WTC11 (cell line): ENCODE data around the gene PGAP3. TPM values are rescaled to one million over a fixed set of nuclear protein-coding genes. Genes with fewer than 3 reads are reported as not detected.

Experiments used
- ATF1 ChIP-seq: sonication (generic); formaldehyde crosslinking; IDR thresholded peaks from 2 replicates; pipeline ENCODE4 v1.8.1; 2023; ENCODE audit warnings: mild to moderate bottlenecking, moderate library complexity, missing genetic modification reagents
- E2F4 ChIP-seq: sonication (generic); formaldehyde crosslinking; IDR thresholded peaks from 2 replicates; pipeline ENCODE4 v1.8.1; 2022; ENCODE audit warnings: low read depth, mild to moderate bottlenecking, moderate library complexity, missing genetic modification reagents, borderline replicate concordance
- FOXP1 ChIP-seq: sonication (generic); formaldehyde crosslinking; IDR thresholded peaks from 2 replicates; pipeline ENCODE4 v1.8.0; 2022; ENCODE audit warnings: missing genetic modification reagents, mild to moderate bottlenecking, moderate library complexity, borderline replicate concordance
- GRHL2 ChIP-seq: fragments of 250-450 bp; sonication (Bioruptor Pico); IDR thresholded peaks from 2 replicates; pipeline ENCODE4 v1.8.0; 2022; ENCODE audit warnings: mild to moderate bottlenecking, moderate library complexity; ENCODE audit not compliant: insufficient replicate concordance, severe bottlenecking
- IRF1 ChIP-seq: sonication (generic); formaldehyde crosslinking; IDR thresholded peaks from 2 replicates; pipeline ENCODE4 v1.8.0; 2023; ENCODE audit warnings: missing genetic modification reagents
- JUN ChIP-seq: sonication (generic); formaldehyde crosslinking; IDR thresholded peaks from 2 replicates; pipeline ENCODE4 v1.8.0; 2023; ENCODE audit warnings: mild to moderate bottlenecking, missing genetic modification reagents
- NFE2L1 ChIP-seq: sonication (generic); formaldehyde crosslinking; IDR thresholded peaks from 2 replicates; pipeline ENCODE4 v1.8.1; 2023; ENCODE audit warnings: missing genetic modification reagents
- NR2C2 ChIP-seq: sonication (generic); formaldehyde crosslinking; IDR thresholded peaks from 2 replicates; pipeline ENCODE4 v1.8.0; 2022; ENCODE audit warnings: mild to moderate bottlenecking, missing genetic modification reagents
- PRRX2 ChIP-seq: fragments of 250-450 bp; sonication (Bioruptor Pico); IDR thresholded peaks from 2 replicates; pipeline ENCODE4 v1.8.0; 2021; ENCODE audit warnings: mild to moderate bottlenecking
- SOX15 ChIP-seq: fragments of 250-450 bp; sonication (Bioruptor Pico); IDR thresholded peaks from 2 replicates; pipeline ENCODE4 v1.9.0; 2021; ENCODE audit warnings: mild to moderate bottlenecking
- STAT6 ChIP-seq: sonication (generic); formaldehyde crosslinking; conservative IDR thresholded peaks from 2 replicates; pipeline ENCODE4 v1.8.1; 2023; ENCODE audit warnings: mild to moderate bottlenecking, low read depth, missing genetic modification reagents, moderate library complexity
- USF1 ChIP-seq: sonication (generic); formaldehyde crosslinking; IDR thresholded peaks from 2 replicates; pipeline ENCODE4 v1.8.0; 2022; ENCODE audit warnings: mild to moderate bottlenecking, missing genetic modification reagents
- ZNF263 ChIP-seq: sonication (generic); formaldehyde crosslinking; IDR thresholded peaks from 2 replicates; pipeline ENCODE4 v1.8.1; 2022; ENCODE audit warnings: low read depth, mild to moderate bottlenecking, moderate library complexity, missing genetic modification reagents
- ZNF423 ChIP-seq: fragments of 250-450 bp; sonication (Bioruptor Pico); IDR thresholded peaks from 2 replicates; pipeline ENCODE4 v2.1.2; 2022; ENCODE audit warnings: mild to moderate bottlenecking, moderate library complexity
- total RNA-seq: library from RNA; stranded (reverse); gene quantifications from 3 replicates; pipeline ENCODE4 v1.2.3, GENCODE V29; 2021
- TF ChIP-seq, protein P1 (sequence below): fragments of 250-450 bp; sonication (Bioruptor Pico); IDR thresholded peaks from 2 replicates; pipeline ENCODE4 v1.9.0; 2021; ENCODE audit warnings: mild to moderate bottlenecking, borderline replicate concordance
- TF ChIP-seq, protein P2 (sequence below): fragments of 250-450 bp; sonication (Bioruptor Pico); conservative IDR thresholded peaks from 2 replicates; pipeline ENCODE4 v1.9.0; 2021; ENCODE audit warnings: mild to moderate bottlenecking
- TF ChIP-seq, protein P3 (sequence below): sonication (generic); formaldehyde crosslinking; IDR thresholded peaks from 2 replicates; pipeline ENCODE4 v1.8.0; 2023; ENCODE audit warnings: missing genetic modification reagents, mild to moderate bottlenecking, borderline replicate concordance
- TF ChIP-seq, protein P4 (sequence below): fragments of 250-450 bp; sonication (Bioruptor Pico); IDR thresholded peaks from 2 replicates; pipeline ENCODE4 v1.8.0; 2021; ENCODE audit warnings: mild to moderate bottlenecking

The PGAP3 gene
- total RNA-seq, 1 experiment from 2014 or later: 24.9 TPM

DNA sequence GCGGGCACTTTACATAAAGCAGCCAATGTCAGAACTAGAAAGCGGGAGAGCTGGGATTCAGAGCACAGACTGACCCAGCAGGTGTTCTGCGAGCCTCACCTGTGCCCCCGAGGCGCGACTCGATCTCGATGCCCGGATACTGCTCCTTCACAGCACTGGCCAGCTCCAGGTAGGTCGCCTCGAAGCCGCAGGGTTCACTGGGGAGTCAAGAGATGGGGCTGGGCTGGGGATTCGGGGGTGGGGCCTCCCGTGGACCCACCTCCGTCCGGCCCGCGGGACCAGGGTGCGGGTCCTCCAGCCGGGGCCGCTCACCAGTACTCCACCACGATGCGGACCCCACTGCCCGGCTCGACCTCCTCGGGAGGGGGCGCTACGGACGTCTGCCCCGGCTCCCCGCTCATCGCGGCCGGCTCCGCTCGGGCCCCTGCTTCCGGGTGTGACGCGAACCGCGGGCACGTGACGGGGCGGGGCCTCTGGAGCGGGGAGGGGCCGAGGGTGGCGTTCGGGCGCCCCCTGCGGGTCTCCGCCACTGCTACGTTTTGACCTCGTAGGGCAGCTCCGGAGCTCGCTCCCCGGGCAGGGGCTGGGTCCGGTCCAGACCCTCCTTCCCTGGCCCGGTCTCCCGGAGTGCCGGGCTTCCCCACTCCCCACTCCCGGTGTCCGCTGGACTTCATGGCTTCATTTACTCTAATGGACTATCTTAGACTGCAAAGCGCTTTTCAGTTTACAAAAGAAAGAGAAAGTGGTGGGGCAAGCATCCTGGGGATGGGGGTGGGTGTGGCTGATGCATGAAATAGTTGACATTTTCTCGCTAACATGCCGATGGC lies 42.5 kb upstream of the PGAP3 start, which contains the start of gene MIEN1 (continued):
- TF ChIP-seq, protein P1, sequence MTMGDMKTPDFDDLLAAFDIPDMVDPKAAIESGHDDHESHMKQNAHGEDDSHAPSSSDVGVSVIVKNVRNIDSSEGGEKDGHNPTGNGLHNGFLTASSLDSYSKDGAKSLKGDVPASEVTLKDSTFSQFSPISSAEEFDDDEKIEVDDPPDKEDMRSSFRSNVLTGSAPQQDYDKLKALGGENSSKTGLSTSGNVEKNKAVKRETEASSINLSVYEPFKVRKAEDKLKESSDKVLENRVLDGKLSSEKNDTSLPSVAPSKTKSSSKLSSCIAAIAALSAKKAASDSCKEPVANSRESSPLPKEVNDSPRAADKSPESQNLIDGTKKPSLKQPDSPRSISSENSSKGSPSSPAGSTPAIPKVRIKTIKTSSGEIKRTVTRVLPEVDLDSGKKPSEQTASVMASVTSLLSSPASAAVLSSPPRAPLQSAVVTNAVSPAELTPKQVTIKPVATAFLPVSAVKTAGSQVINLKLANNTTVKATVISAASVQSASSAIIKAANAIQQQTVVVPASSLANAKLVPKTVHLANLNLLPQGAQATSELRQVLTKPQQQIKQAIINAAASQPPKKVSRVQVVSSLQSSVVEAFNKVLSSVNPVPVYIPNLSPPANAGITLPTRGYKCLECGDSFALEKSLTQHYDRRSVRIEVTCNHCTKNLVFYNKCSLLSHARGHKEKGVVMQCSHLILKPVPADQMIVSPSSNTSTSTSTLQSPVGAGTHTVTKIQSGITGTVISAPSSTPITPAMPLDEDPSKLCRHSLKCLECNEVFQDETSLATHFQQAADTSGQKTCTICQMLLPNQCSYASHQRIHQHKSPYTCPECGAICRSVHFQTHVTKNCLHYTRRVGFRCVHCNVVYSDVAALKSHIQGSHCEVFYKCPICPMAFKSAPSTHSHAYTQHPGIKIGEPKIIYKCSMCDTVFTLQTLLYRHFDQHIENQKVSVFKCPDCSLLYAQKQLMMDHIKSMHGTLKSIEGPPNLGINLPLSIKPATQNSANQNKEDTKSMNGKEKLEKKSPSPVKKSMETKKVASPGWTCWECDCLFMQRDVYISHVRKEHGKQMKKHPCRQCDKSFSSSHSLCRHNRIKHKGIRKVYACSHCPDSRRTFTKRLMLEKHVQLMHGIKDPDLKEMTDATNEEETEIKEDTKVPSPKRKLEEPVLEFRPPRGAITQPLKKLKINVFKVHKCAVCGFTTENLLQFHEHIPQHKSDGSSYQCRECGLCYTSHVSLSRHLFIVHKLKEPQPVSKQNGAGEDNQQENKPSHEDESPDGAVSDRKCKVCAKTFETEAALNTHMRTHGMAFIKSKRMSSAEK (CRISPR knock-in tag): no peak
- TF ChIP-seq, protein P2, sequence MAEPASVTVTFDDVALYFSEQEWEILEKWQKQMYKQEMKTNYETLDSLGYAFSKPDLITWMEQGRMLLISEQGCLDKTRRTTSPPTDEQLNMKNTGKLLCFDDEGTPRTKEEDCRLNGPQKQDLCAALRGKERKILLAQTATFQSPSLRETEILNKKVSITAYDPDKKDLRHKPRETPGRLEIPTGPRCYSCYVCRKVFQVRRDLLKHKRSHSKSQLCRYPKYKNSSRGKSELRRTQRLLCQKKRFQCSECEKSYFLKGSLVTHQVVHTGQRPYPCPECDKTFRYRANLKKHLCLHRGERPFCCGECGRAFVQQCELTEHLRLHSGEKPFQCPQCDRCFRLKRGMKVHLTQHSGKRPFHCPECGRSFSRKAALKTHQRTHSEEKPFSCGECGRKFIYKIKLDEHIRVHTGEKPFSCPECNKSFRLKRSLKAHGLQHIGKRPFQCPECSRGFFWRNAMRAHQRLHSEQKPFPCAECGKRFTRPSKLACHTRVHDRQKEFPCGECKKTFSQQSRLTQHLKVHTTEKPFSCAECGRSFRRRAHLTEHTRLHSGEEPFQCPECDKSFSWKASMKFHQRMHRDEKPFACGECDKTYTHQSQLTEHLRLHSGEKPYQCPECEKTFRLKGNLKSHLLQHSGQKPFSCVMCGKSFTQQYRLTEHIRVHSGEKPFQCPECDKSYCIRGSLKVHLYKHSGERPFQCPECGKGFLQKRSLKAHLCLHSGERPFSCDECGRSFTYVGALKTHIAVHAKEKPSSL (CRISPR knock-in tag): no peak
- TF ChIP-seq STAT6 (no peak), GRHL2 (CRISPR knock-in tag) (no peak), SOX15 (CRISPR knock-in tag) (no peak), E2F4 (no peak), PRRX2 (CRISPR knock-in tag) (peak; percentile 35; the same call in 1 of the 2 replicates), NR2C2 (no peak), ZNF263 (no peak), JUN (CRISPR knock-in tag) (no peak), ZNF423 (CRISPR knock-in tag) (no peak), FOXP1 (CRISPR knock-in tag) (peak; percentile 43; the same call in 1 of the 2 replicates), IRF1 (CRISPR knock-in tag) (no peak), ATF1 (CRISPR knock-in tag) (0 out of 2 replicates have a peak, but pooled peaks have one; percentile 54), NFE2L1 (peak; percentile 53; the same call in 1 of the 2 replicates), USF1 (CRISPR knock-in tag) (peak; percentile 99)
- TF ChIP-seq, protein P3, sequence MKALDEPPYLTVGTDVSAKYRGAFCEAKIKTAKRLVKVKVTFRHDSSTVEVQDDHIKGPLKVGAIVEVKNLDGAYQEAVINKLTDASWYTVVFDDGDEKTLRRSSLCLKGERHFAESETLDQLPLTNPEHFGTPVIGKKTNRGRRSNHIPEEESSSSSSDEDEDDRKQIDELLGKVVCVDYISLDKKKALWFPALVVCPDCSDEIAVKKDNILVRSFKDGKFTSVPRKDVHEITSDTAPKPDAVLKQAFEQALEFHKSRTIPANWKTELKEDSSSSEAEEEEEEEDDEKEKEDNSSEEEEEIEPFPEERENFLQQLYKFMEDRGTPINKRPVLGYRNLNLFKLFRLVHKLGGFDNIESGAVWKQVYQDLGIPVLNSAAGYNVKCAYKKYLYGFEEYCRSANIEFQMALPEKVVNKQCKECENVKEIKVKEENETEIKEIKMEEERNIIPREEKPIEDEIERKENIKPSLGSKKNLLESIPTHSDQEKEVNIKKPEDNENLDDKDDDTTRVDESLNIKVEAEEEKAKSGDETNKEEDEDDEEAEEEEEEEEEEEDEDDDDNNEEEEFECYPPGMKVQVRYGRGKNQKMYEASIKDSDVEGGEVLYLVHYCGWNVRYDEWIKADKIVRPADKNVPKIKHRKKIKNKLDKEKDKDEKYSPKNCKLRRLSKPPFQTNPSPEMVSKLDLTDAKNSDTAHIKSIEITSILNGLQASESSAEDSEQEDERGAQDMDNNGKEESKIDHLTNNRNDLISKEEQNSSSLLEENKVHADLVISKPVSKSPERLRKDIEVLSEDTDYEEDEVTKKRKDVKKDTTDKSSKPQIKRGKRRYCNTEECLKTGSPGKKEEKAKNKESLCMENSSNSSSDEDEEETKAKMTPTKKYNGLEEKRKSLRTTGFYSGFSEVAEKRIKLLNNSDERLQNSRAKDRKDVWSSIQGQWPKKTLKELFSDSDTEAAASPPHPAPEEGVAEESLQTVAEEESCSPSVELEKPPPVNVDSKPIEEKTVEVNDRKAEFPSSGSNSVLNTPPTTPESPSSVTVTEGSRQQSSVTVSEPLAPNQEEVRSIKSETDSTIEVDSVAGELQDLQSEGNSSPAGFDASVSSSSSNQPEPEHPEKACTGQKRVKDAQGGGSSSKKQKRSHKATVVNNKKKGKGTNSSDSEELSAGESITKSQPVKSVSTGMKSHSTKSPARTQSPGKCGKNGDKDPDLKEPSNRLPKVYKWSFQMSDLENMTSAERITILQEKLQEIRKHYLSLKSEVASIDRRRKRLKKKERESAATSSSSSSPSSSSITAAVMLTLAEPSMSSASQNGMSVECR (CRISPR knock-in tag): no peak; the same call in 1 of the 2 replicates
- TF ChIP-seq, protein P4, sequence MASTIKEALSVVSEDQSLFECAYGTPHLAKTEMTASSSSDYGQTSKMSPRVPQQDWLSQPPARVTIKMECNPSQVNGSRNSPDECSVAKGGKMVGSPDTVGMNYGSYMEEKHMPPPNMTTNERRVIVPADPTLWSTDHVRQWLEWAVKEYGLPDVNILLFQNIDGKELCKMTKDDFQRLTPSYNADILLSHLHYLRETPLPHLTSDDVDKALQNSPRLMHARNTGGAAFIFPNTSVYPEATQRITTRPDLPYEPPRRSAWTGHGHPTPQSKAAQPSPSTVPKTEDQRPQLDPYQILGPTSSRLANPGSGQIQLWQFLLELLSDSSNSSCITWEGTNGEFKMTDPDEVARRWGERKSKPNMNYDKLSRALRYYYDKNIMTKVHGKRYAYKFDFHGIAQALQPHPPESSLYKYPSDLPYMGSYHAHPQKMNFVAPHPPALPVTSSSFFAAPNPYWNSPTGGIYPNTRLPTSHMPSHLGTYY (CRISPR knock-in tag): peak; percentile 88; the same call in 1 of the 2 replicates
